Fibroblast of lung (primary cell): ENCODE data around the gene NDUFS7. TPM values are rescaled to one million over a fixed set of nuclear protein-coding genes. Genes with fewer than 3 reads are reported as not detected.

Source experiments
- DNase-seq, 2 donors: peaks; one replicate each; pipeline versions ENCODE4 v3.0.0 to v3.0.0-alpha.2; 2010; ENCODE audit warnings: low read depth in 2 of 2
- H2AFZ ChIP-seq: 2 replicates; pipeline ENCODE4 v1.5.1; 2012; ENCODE audit warnings: low read length, control low read depth, inconsistent platforms
- H3K27ac ChIP-seq: 2 replicates; pipeline ENCODE4 v1.5.1; 2011; ENCODE audit warnings: low read length, control low read depth; ENCODE audit not compliant: insufficient read depth
- H3K27me3 ChIP-seq: 2 replicates; pipeline ENCODE4 v1.5.1; 2011; ENCODE audit warnings: mild to moderate bottlenecking, low read length; ENCODE audit not compliant: control insufficient read depth, insufficient read depth
- H3K36me3 ChIP-seq: 2 replicates; pipeline ENCODE4 v1.5.1; 2011; ENCODE audit warnings: low read length; ENCODE audit not compliant: control insufficient read depth, insufficient read depth
- H3K4me1 ChIP-seq: 2 replicates; pipeline ENCODE4 v1.5.1; 2011; ENCODE audit warnings: low read length; ENCODE audit not compliant: control insufficient read depth, insufficient read depth; ENCODE audit errors: extremely low read depth
- H3K4me2 ChIP-seq: 2 replicates; pipeline ENCODE4 v1.5.1; 2011; ENCODE audit warnings: low read length, control low read depth; ENCODE audit not compliant: insufficient read depth; ENCODE audit errors: extremely low read depth
- H3K4me3 ChIP-seq, 4 experiments: fragments of 200-600 bp in 1 of 4; sonication (generic) in 1 of 4; replicated peaks in 1 of 4; 2 replicates each; pipeline ENCODE4 v1.5.1; 2011 to 2016; ENCODE audit warnings: low read length in 4 of 4, low read depth in 3 of 4, mild to moderate bottlenecking in 3 of 4, control low read depth in 2 of 4, inconsistent platforms in 1 of 4, mixed read lengths in 1 of 4; ENCODE audit not compliant: insufficient read depth in 1 of 4; ENCODE audit errors: control extremely low read depth in 1 of 4
- H3K79me2 ChIP-seq: 2 replicates; pipeline ENCODE4 v1.5.1; 2012; ENCODE audit warnings: mild to moderate bottlenecking, low read length, inconsistent platforms; ENCODE audit not compliant: control insufficient read depth, insufficient read depth
- H3K9ac ChIP-seq: 2 replicates; pipeline ENCODE4 v1.5.1; 2011; ENCODE audit warnings: mild to moderate bottlenecking, low read length, control low read depth; ENCODE audit not compliant: insufficient read depth
- H3K9me3 ChIP-seq: 2 replicates; pipeline ENCODE4 v1.5.1; 2012; ENCODE audit warnings: low read depth, low read length; ENCODE audit not compliant: control insufficient read depth, insufficient read depth
- H4K20me1 ChIP-seq: 2 replicates; pipeline ENCODE4 v1.5.1; 2011; ENCODE audit warnings: low read length; ENCODE audit not compliant: control insufficient read depth, insufficient read depth; ENCODE audit errors: extremely low read depth
- CTCF ChIP-seq, 2 donors: IDR thresholded peaks in 1 of 2; conservative IDR thresholded peaks in 1 of 2; 1 replicate in 1 of 2; 2 replicates in 1 of 2; pipeline ENCODE4 v1.5.1; 2011 to 2012; ENCODE audit warnings: low read length in 2 of 2, control low read depth in 1 of 2, inconsistent platforms in 1 of 2, low read depth in 1 of 2, mild to moderate bottlenecking in 1 of 2
- EZH2 ChIP-seq: IDR thresholded peaks from 2 replicates; pipeline ENCODE4 v1.5.1; 2012; ENCODE audit warnings: low read length, control low read depth, mild to moderate bottlenecking; ENCODE audit errors: missing control alignments
- polyA plus RNA-seq, 2 donors: library from polyadenylated mRNA; depleted of rRNA in 1 of 2; stranded (reverse) in 1 of 2; unstranded in 1 of 2; fragments of >200 nt; gene quantifications; 2 replicates each; pipeline ENCODE4 v1.2.1, GENCODE V29; 2011 to 2012; ENCODE audit warnings: missing spikeins in 1 of 2
- total RNA-seq: library from RNA; depleted of rRNA; stranded (reverse); fragments of >200 nt; gene quantifications from 2 replicates; pipeline ENCODE4 v1.2.1, GENCODE V29; 2014

The NDUFS7 gene
- total and polyA plus RNA-seq, 2 donors (not counting 1 experiment from before 2014, with no cell fraction given): 29.6 to 71.2 TPM

- TF ChIP-seq CTCF (conservative IDR thresholded peaks at IDR 0.05 in 1 of 2, IDR thresholded peaks at IDR 0.05 in 1 of 2; ENCODE audit: low read depth in 1 of 2, low read length in 2 of 2): no peak
- no peak for TF ChIP-seq EZH2
- no peaks in the 10 kb centered on the region for H4K20me1 ChIP-seq
- H3K4me1 ChIP-seq: peaks cover 30% of the 10 kb centered on the region
- peaks cover 91% of the 10 kb centered on the region for H3K79me2 ChIP-seq
- peaks cover 40% of the 10 kb centered on the region for H3K36me3 ChIP-seq
- no peaks in the 10 kb centered on the region for H3K27me3 ChIP-seq
- peak in 1 of 2 donors; percentile 40 for DNase-seq
- H3K4me2 ChIP-seq: peak overlapping the region; percentile 90
- H3K4me3 ChIP-seq: peak overlapping the region in 2 of 4 experiments; percentile 29 to 31
- H2AFZ ChIP-seq: no peak overlapping the region
- no peaks in the 10 kb centered on the region for H3K9me3 ChIP-seq
- H3K27ac ChIP-seq: peak overlapping the region; percentile 96
- peak overlapping the region; percentile 68 for H3K9ac ChIP-seq
These were observed 32.5 kb downstream of the NDUFS7 start for GRCh38 chr19:1416014-1416841.

DNA sequence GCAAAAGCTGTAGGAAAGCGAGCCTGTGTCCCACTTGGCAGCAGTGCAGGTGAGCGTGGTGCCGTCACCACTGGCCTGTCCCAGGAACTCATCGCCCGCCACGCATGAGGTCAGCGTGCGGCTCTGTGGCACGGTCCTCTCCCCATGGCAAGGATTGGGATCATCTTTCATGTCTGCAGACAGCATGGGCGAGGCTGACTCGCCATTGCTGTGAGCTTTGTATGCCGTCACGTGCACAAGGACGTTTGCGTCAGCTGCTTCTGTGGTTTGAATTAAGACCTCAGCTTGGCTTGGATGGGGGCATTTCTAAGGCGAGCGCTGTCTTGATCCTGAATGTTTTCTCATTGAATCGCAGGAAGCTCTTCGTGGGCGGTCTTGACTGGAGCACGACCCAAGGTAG, 33.4 kb downstream of the NDUFS7 start:
- no peak overlapping the region for H3K4me2 ChIP-seq
- no peaks in the 10 kb centered on the region for H3K9me3 ChIP-seq
- no peaks in the 10 kb centered on the region for H3K27me3 ChIP-seq
- peak; percentile 81 to 89 for DNase-seq
- H3K4me3 ChIP-seq: no peak overlapping the region
- H3K36me3 ChIP-seq: peaks cover 49% of the 10 kb centered on the region
- H3K27ac ChIP-seq: peak overlapping the region; percentile 96
- no peak overlapping the region for H2AFZ ChIP-seq
- H3K79me2 ChIP-seq: peaks cover 91% of the 10 kb centered on the region
- peaks cover 23% of the 10 kb centered on the region for H3K4me1 ChIP-seq
- no peaks in the 10 kb centered on the region for H4K20me1 ChIP-seq
- TF ChIP-seq EZH2 (no peak), CTCF (conservative IDR thresholded peaks at IDR 0.05 in 1 of 2, IDR thresholded peaks at IDR 0.05 in 1 of 2; ENCODE audit: low read depth in 1 of 2, low read length in 2 of 2) (no peak)
- H3K9ac ChIP-seq: no peak overlapping the region

- H2AFZ ChIP-seq: no peak overlapping the region
- DNase-seq: no peak
- H4K20me1 ChIP-seq: no peaks in the 10 kb centered on the region
- H3K27ac ChIP-seq: peak overlapping the region; percentile 49
- H3K9me3 ChIP-seq: no peaks in the 10 kb centered on the region
- no peak overlapping the region for H3K4me3 ChIP-seq
- H3K4me2 ChIP-seq: no peak overlapping the region
- H3K9ac ChIP-seq: no peak overlapping the region
- peaks cover 49% of the 10 kb centered on the region for H3K36me3 ChIP-seq
- H3K27me3 ChIP-seq: no peaks in the 10 kb centered on the region
- H3K79me2 ChIP-seq: peaks cover 88% of the 10 kb centered on the region
- TF ChIP-seq EZH2 (no peak), CTCF (conservative IDR thresholded peaks at IDR 0.05 in 1 of 2, IDR thresholded peaks at IDR 0.05 in 1 of 2; ENCODE audit: low read depth in 1 of 2, low read length in 2 of 2) (no peak)
- H3K4me1 ChIP-seq: peaks cover 21% of the 10 kb centered on the region
These were observed 34.2 kb downstream of the NDUFS7 start for GRCh38 chr19:1417681-1418495.
